Measurements from ENCODE around the gene NGFR.

Gene NGFR, protein sequence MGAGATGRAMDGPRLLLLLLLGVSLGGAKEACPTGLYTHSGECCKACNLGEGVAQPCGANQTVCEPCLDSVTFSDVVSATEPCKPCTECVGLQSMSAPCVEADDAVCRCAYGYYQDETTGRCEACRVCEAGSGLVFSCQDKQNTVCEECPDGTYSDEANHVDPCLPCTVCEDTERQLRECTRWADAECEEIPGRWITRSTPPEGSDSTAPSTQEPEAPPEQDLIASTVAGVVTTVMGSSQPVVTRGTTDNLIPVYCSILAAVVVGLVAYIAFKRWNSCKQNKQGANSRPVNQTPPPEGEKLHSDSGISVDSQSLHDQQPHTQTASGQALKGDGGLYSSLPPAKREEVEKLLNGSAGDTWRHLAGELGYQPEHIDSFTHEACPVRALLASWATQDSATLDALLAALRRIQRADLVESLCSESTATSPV

DNA sequence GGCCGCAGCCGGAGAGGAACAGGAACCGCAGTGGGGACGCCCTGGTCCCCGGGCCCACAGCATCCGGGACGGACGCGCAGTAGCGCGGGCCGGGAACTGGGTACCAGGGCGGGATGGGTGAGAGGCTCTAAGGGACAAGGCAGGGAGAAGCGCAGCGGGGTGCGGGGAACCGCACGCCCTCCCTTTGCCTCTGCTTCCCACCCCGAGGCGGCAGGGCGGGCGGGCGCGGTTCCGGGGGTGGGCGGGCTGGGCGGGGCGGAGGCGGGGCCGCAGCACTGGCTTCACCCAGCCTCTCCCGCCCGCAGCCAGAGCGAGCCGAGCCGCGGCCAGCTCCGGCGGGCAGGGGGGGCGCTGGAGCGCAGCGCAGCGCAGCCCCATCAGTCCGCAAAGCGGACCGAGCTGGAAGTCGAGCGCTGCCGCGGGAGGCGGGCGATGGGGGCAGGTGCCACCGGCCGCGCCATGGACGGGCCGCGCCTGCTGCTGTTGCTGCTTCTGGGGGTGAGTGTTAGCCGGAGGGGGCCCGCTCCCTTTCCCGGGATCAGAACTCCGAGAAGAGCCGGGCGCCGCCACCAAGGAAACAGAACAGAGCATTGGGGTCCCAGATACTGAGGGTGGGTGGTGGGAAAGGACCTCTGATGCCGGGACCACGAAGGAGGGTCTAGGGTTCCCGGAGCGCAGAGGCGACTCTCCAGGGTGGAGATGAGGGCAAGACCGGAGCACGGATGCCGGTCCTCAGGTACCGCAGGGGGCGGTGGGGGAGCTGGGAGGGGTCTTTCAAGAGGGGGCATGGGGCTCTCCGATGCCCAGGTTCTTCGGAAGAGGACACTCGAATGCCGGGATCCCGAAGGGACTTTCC lies at the start of gene NGFR:
NGFR (plus strand) TSS at position 308 of the 856 bp plus-strand sequence; CDS start at position 433, 125 bp downstream.
- no peak for DNase-seq (ENCODE audit: low read depth)

DNA sequence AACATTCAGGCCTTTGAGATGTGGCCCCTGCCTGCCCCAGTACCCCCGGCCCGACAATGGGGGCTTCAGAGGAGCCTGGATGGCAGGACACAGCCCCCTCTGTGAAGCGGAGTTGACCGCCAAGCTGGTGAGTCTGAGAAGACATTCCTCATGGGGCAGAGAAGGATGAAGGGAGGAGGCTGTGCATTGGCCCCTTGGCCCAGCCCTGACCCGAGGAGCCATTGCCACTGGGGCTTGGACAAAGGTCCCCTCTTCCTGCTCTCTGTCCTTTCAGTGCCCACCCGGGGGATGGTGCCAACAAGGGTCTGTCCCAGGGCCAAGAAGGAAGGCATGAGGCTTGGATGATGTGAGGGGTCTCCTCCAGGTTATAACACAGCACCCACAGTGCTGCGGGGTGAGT lies 49.5 kb upstream of the NGFR start:
- DNase-seq (ENCODE audit: low read depth): no peak

DNA sequence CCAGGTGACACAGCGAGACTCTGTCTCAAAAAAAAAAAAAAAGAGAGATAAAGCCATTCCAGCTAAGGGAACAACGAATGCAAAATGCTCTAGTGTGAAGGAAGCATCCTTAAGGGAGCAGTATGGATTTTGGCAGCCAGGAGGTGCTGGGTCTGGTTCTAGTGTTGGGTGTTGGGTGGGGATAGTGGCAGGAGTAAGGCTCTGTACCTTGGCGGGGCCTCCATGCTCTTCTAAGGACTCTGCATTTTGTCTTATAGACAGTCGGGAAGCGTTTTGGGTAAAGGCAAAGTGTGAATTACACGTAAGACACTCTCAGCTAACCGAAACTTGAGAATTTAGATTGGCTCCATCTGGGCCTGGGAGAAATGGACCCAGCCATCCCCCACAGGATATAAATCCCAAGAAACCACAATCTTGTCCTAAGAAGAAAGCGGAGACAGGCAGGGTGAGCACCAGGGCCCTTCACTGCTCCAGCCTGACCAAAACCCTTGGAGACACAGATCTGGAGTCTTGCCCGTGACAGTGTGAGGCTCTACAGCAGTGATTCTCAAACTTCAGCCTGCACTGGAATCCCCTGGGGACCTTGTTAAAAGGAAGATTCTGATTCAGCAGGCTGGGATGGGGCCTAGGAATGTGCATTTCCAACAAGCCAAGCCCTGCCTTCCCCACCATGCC lies 47.3 kb upstream of the NGFR start:
- DNase-seq (ENCODE audit: low read depth): no peak

DNA sequence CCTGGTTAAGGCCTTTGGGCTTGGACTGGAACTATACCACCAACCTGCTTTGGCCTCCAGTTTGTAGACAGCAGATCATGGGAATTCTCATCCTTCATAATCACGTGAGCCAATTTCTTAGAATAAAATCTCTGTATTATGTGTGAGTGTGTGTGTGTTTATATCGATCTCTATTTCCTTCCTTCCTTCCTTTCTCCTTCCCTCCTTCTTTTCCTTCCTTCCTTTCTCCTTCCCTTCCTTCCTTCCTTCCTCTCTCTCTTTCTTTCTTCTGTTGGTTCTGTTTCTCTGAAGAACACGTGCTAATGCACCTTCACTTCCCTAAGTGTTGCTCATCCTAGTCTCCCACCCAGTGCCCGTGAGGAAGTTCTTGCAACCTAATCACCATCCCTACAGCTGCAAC lies 44.9 kb upstream of the NGFR start:
- no peak for DNase-seq (ENCODE audit: low read depth)

DNA sequence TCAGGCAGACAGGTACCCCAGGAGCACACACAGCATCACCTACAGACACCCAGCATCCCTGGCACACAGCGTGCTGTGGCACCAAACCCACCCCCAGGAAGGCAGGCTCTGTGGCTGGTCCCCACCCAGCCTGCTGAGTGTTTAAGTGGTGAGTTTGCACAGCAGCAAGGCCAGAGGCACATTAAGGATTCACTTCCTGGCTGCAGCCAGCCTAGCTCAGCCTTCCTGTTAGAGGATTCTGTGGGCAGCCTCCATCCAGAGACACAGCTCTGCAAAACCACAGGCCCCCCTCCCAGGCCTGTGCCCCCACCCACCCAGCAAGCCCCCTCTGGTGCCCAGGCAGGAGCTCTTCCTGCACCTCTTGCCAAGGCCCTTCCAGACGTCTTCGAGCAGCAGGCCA lies 44.4 kb upstream of the NGFR start:
- DNase-seq (ENCODE audit: low read depth): no peak

DNA sequence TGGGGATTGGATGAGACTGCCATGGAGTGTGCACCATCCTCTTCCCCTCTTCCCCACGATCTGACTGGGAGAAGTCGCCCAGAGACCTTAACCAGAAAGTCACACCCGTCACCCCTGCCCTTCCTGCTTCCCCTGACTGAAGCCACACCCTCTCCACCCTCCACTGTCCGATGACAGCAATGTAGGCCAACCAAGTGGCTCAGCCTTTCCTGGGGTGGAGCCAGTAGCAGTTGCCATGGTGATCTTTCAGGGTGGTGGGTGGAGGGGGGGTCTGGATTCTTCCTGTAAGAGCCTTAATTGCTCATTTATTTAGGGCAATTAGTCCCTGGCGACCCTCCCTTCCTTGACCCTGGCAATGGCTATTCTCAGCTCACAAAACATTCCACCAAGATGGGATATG lies 42.9 kb upstream of the NGFR start:
- DNase-seq (ENCODE audit: low read depth): no peak

DNA sequence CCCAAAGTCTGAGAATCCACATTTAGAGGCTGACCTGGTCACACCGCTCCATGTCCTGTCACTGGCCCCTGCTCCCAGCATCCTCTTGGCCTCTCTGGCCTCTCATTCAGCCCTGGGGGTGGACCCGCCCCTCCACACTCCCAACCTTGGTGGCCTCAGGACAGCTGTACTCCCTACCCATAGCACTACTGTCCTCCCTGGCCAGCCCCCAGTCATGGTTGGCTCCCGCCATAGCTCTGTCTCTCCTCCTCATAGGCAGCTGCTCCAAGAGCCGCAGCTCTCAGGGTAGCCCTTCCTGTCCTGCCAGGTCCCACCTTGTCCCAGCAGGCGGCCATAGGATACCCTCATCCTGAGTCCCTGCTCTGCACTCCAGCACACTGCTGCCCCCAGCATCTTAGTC lies 42.4 kb upstream of the NGFR start:
- DNase-seq (ENCODE audit: low read depth): no peak

DNA sequence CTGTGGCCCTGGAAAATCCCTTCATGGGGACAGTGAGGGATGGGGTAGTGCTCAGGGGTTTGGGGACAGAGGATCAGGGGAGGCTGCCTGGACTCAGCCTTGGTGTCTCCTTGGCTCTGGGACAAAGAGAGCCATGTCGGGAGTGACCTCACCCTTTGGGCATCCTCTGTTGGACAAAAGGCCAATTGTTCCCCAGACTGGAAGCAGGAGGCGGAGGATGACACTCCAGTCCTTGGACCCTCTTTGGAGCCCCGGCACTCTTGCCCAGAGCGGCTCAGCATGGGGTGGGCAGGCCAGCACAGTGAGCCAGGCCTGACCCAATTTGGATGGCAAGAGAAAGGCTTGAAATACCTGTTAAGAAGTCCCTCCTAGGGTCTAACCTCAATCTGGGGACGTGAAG lies 41.0 kb upstream of the NGFR start:
- no peak for DNase-seq (ENCODE audit: low read depth)

DNA sequence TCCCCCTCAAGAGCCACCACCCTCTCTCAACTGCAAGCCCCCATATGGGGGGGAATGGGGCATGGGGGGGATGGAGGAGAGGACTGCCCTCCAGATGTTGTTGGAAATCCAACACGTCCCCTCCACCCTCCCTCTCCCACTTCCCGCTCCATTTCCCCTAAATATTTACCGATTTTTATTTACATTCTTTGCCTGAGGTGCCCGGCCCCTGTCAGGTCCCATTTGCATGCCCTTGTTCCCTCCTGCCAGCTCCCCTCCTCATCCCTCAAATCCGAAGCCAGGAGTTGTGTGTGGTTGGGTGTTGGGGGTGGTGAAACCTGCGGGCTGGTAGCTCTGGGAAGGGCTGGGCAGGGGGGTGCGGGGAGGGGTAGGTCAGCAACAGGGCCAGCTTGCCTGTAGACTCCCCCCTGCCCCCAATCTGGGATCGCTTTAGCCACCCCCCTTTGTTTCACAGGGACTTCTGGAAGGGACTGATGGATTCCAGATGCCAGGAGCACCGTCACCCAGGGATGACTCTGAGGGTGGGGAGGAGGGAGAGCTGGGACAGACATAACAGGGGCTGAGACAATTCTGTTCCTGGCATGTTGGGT lies 39.7 kb upstream of the NGFR start:
- no peak for DNase-seq (ENCODE audit: low read depth)

DNA sequence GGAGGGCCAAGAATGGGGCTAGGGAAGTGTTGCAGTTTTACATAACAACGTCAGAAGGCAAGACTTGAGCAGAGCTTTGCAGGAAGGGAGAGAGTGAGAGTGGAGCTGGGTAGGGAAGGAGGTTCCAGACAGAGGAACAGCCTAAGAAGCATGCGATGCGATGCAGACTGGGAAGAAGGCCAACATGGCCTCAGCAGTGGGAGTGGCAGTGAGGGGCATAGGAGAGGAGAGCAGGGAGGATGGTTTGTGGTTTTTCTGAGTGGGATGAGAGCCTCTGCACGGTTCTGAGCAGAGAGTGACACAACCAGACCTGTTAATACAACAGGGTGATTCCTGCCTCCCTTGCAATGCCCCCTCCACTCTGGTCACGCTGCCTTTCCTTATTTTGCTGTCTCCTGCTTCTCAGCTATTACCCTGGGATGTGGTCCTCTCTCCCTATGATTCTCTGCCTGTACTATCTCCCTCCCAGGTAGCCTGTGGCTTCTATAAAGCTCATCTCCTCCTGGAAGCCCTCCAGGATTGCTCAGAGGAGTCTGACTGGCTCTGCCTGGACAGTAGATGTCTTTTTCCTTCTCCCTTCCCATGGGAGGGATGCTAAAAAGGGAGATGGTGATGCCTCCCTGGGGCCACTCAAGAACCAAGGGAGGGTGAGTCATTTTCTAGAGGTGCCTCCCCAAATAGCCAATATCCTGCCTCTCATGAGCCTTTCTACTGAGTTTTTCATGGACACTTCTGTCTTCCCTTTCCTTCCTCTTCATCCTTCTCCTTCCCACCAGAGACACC lies 38.7 kb upstream of the NGFR start:
- DNase-seq (ENCODE audit: low read depth): no peak

DNA sequence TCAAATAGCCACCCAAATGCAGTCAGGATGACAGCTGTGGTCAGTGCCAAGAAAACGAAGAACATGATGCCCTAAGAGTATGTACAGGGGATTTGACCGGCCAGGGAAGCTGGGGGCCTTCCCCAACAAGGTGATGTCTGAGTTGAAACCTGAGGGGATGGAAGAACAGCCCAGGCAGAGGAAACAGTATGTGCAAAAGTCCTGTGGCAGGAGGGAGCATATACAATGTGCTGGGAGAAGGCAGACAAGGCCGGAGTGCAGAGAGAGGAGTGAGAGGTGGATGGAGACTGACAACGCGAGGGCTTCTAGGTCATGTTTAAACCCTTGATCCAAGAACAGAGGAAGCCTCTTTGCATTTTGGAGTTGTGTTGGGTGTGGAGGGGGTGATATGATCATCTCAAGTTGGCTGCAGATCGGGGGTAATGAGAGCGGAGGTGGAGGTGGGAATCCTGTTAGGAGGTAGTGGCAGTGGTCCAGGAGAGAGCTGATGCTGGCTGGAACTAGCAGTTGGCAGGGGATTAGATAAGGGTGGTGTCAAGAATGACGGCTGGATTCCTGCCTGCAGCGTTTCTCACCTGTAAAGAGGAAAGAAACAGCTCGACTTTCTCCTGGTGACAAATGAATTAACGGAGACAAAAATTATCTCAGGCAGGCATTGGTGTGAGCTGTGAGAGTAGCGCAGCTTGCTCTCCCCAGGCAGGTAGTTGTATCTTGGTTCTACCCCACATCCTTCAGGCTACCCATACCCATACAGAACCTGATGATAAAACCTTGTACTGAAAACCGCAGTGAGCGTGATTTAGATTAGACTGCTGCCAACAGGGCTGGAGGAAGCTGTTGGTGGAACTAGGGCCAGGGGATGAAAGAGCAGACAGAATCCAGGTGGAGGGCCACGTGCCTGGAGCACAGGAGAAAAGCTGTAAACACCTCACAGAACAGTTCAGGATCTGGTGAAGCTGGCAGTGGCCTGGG lies 37.2 kb upstream of the NGFR start:
- no peak for DNase-seq (ENCODE audit: low read depth)

DNA sequence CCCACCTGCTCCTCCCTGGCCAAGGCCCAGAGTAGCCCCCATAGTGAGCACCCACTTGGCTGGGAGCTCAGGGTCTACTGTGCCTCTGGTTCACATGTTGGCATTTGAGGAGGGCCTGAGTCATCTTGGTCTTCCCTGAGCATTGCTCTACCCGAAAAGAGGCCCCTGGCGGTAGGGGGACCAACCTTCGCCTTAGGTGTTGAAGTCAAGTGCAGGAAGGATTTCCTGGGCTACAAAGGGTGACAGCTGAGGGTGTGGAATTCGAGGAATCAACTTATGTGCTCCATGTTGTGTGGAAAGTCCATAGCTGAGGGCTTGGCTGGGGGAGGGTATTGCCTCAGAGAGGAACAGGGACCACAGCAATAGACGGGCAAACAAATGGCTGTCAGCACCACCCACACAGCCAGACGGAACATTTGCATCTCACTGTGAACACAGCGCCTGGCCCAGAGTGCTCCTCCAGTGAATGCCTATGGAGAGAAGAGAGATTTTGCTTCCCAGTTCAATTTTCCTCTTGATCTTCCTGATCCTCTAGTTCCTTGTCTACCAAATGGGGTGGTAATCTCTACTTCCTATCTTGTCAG lies 35.6 kb upstream of the NGFR start:
- DNase-seq (ENCODE audit: low read depth): no peak

DNA sequence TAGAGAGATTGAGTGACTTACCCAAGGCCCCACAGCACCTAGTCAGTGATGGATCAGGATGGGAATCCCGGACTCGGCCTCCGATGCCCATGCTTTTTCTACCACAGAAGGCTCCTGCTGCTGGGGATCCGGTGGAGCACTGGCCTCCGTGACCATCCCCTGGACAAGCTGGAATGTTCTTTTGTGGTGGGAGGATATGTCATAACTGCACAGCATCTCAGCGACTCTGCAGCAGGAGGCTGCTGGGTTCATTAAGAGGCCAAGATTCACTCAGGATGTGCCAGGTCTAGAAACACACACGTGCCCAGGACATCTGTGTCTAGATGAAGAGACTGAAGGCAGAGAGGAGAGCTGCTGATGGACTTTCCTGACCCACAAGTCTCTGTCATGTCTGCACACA lies 34.7 kb upstream of the NGFR start:
- no peak for DNase-seq (ENCODE audit: low read depth)

DNA sequence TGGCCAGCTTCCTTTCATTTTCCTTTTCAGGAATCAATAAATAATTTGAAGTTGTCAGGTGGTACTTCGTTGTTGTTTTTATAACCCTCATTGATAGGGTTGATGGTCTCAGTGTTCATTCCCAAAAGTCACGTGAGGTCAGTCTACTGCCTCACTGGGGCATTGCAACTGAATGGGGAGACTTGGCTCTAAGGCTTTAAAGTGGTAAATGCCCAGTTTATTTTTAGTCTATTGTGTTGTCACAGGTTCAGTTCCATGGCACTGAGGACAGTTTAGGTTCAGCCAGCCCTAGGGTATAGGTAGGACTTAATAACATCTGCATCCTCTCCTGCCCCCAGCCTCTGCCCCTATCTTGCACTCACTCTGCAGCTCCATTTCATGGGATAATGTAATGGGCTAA lies 33.5 kb upstream of the NGFR start:
- DNase-seq (ENCODE audit: low read depth): no peak

DNA sequence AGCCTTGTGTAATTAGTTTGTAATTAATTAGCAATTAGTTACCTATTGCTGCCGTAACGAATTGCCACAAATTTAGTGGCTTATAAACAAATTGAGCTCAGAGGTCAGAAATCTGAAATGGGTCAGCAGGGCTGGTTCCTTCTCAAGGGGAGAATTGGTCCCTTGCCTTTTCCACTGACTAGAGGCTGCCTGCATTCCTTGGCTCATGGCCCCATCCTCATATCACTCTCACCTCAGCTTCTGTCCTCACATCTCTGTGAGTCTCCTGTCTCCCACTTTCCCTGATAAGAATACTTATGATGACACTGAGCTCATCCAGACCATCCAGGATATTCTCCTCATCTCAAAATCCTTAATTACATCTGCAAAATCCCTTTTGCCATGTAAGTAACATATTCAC lies 31.0 kb upstream of the NGFR start:
- DNase-seq (ENCODE audit: low read depth): no peak

DNA sequence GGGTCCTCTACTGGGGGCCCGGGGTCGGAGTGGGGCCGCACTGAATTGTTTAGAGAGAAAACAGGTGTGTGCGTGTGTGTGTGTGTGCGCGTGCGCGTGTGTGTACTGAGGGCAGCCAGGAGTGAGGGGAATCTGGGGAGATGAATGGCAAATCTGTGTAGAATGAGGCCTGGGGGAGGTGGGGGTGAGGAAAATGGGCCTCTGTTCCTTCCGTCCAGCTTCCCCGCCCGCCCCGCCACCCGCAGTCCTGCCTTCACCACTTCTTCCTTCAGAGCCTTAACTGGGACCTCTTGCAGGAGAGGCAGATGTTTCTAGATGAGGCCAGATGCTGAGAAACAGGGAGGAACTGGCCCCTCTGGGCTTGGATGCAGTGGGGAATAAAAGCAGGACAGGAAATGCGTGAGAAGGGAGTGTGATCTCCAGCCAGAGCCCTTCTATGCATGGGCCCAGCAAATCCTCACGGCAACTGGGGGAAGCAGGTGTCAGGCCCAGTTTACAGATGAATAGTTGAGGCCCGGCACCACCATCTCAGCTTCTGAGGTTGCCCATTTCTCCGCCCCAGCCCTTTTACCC lies 29.7 kb upstream of the NGFR start:
- DNase-seq (ENCODE audit: low read depth): no peak

DNA sequence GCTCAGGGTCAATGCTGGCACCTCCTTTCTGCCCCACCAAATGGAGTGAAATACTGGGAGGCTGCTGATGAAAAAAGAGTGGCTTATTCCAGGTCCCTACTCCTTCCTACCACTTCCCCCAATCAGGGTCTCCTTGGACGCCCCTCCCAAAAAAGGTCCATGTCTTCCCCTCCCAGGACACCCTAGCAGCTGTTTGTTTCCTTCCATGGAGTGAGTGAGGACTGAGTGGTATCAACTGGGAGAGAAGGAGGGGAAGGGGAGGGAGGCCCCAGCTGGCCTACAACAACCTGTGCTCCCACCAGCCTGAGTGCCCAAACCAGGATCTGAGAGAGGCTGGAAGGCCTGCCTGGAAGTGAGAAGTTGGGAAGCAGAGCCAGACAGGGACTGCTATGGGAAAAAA lies 28.7 kb upstream of the NGFR start:
- DNase-seq (ENCODE audit: low read depth): no peak

DNA sequence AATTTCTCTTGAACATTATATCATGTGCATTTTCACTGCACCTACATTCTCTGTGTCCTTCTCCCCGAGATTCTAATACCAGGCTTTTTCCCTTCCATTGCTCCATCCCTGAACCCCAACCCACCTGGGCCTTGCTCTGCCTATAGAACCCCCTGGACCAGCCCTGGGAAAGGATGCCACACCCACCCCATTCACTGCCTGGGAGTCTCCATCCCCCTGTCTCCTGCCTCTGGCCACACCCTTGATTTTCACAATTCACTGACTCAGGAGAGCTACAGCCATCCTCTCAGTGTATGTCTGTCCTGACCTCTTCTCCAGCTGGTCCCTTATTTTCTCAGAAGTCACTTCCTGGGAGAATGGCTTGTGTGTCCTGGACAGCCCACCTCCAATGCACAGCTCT lies 27.9 kb upstream of the NGFR start:
- DNase-seq (ENCODE audit: low read depth): no peak

DNA sequence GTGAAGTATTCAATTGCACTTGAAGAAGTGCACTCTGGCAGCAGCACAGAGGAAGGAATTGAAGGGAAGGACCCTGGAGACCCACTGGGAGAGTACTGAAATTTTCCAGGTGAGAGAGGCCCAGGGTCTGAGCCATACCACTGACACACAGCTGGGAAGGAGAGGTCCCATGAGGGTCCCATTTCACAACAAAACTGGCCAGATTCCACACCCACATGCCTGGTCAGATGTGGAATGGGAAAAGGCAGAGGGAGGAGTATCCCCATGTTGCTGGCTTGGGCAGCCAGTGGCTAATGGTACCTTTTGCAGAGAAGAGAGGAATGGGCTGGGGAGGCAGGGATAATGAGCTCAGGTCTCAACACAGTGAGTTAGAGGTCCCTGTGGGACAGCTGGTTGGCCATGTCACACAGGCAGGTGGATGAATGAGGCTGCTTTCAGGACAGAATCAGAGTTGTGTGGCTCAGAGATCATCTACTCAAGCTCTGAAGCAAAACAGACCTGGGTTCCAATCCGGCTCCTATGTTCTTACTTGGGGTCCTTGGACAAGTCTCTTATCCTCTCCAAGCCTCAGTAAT lies 26.2 kb upstream of the NGFR start:
- DNase-seq (ENCODE audit: low read depth): no peak
